ENCODE results near the gene KIF22. TPM values are rescaled to one million over a fixed set of nuclear protein-coding genes. Genes with fewer than 3 reads are reported as not detected.

Gene KIF22
- total RNA-seq, 1 donor from 2014 or later, result 33.4 TPM

- no peaks in the 10 kb centered on the region for H3K27me3 ChIP-seq (ENCODE audit: control insufficient read depth in 3 of 3, insufficient read depth in 3 of 3, low read length in 3 of 3)
- no peaks in the 10 kb centered on the region for H3K9me3 ChIP-seq (ENCODE audit: control insufficient read depth in 3 of 3, low read length in 3 of 3)
- H3K27ac ChIP-seq (ENCODE audit: low read depth, low read length), result no peak overlapping the region
- no peak overlapping the region for H3K9ac ChIP-seq (ENCODE audit: low read depth in 1 of 3, low read length in 3 of 3)
- peaks cover 53 to 67% (median 56%) of the 10 kb centered on the region in 3 donors for H3K36me3 ChIP-seq (ENCODE audit: control insufficient read depth in 3 of 3, insufficient read depth in 3 of 3, low read length in 3 of 3)
- no peaks in the 10 kb centered on the region for H3K4me1 ChIP-seq (ENCODE audit: control insufficient read depth in 3 of 3, insufficient read depth in 3 of 3, low read length in 3 of 3)
- H3K4me3 ChIP-seq (ENCODE audit: low read length in 3 of 3), result no peak overlapping the region
These were observed 47.3 kb downstream of the KIF22 start for GRCh38 chr16:29837841-29838240.

- H3K9me3 ChIP-seq (ENCODE audit: control insufficient read depth in 3 of 3, low read length in 3 of 3), result no peaks in the 10 kb centered on the region
- no peak overlapping the region for H3K4me3 ChIP-seq (ENCODE audit: low read length in 3 of 3)
- H3K4me1 ChIP-seq (ENCODE audit: control insufficient read depth in 3 of 3, insufficient read depth in 3 of 3, low read length in 3 of 3), result no peaks in the 10 kb centered on the region
- H3K36me3 ChIP-seq (ENCODE audit: control insufficient read depth in 3 of 3, insufficient read depth in 3 of 3, low read length in 3 of 3), result peaks cover 49 to 66% (median 55%) of the 10 kb centered on the region in 3 donors
- H3K27me3 ChIP-seq (ENCODE audit: control insufficient read depth in 3 of 3, insufficient read depth in 3 of 3, low read length in 3 of 3), result no peaks in the 10 kb centered on the region
- H3K9ac ChIP-seq (ENCODE audit: low read depth in 1 of 3, low read length in 3 of 3), result no peak overlapping the region
- H3K27ac ChIP-seq (ENCODE audit: low read depth, low read length), result no peak overlapping the region
These were observed 49.3 kb downstream of the KIF22 start for GRCh38 chr16:29839822-29840221.

- Histone ChIP-seq H3K4me3 (ENCODE audit: low read length in 3 of 3) (no peak overlapping the region), H3K9me3 (ENCODE audit: control insufficient read depth in 3 of 3, low read length in 3 of 3) (no peaks in the 10 kb centered on the region), H3K4me1 (ENCODE audit: control insufficient read depth in 3 of 3, insufficient read depth in 3 of 3, low read length in 3 of 3) (no peaks in the 10 kb centered on the region), H3K27me3 (ENCODE audit: control insufficient read depth in 3 of 3, insufficient read depth in 3 of 3, low read length in 3 of 3) (no peaks in the 10 kb centered on the region), H3K36me3 (ENCODE audit: control insufficient read depth in 3 of 3, insufficient read depth in 3 of 3, low read length in 3 of 3) (peaks cover 47 to 65% (median 55%) of the 10 kb centered on the region in 3 donors), H3K9ac (ENCODE audit: low read depth in 1 of 3, low read length in 3 of 3) (no peak overlapping the region), H3K27ac (ENCODE audit: low read depth, low read length) (no peak overlapping the region)
These were observed 49.7 kb downstream of the KIF22 start for GRCh38 chr16:29840240-29840639.

- H3K36me3 ChIP-seq (ENCODE audit: control insufficient read depth in 3 of 3, insufficient read depth in 3 of 3, low read length in 3 of 3), result peaks cover 48 to 67% (median 67%) of the 10 kb centered on the region in 3 donors
- no peak overlapping the region for H3K27ac ChIP-seq (ENCODE audit: low read depth, low read length)
- no peak overlapping the region for H3K4me3 ChIP-seq (ENCODE audit: low read length in 3 of 3)
- H3K4me1 ChIP-seq (ENCODE audit: control insufficient read depth in 3 of 3, insufficient read depth in 3 of 3, low read length in 3 of 3), result no peaks in the 10 kb centered on the region
- H3K9ac ChIP-seq (ENCODE audit: low read depth in 1 of 3, low read length in 3 of 3), result no peak overlapping the region
- H3K9me3 ChIP-seq (ENCODE audit: control insufficient read depth in 3 of 3, low read length in 3 of 3), result no peaks in the 10 kb centered on the region
- no peaks in the 10 kb centered on the region for H3K27me3 ChIP-seq (ENCODE audit: control insufficient read depth in 3 of 3, insufficient read depth in 3 of 3, low read length in 3 of 3)
These were observed 51.1 kb downstream of the KIF22 start for GRCh38 chr16:29841631-29842030.

GRCh38 chr16:29842732-29843346, 52.3 kb downstream of the KIF22 start:
- H3K4me1 ChIP-seq (ENCODE audit: control insufficient read depth in 3 of 3, insufficient read depth in 3 of 3, low read length in 3 of 3), result no peaks in the 10 kb centered on the region
- H3K36me3 ChIP-seq (ENCODE audit: control insufficient read depth in 3 of 3, insufficient read depth in 3 of 3, low read length in 3 of 3), result peaks cover 48 to 67% (median 64%) of the 10 kb centered on the region in 3 donors
- H3K4me3 ChIP-seq (ENCODE audit: low read length in 3 of 3), result no peak overlapping the region
- no peak overlapping the region for H3K27ac ChIP-seq (ENCODE audit: low read depth, low read length)
- no peaks in the 10 kb centered on the region for H3K27me3 ChIP-seq (ENCODE audit: control insufficient read depth in 3 of 3, insufficient read depth in 3 of 3, low read length in 3 of 3)
- no peaks in the 10 kb centered on the region for H3K9me3 ChIP-seq (ENCODE audit: control insufficient read depth in 3 of 3, low read length in 3 of 3)
- H3K9ac ChIP-seq (ENCODE audit: low read depth in 1 of 3, low read length in 3 of 3), result no peak overlapping the region

GRCh38 chr16:29843931-29844330, 53.4 kb downstream of the KIF22 start:
- Histone ChIP-seq H3K27ac (ENCODE audit: low read depth, low read length) (no peak overlapping the region), H3K9me3 (ENCODE audit: control insufficient read depth in 3 of 3, low read length in 3 of 3) (no peaks in the 10 kb centered on the region), H3K4me1 (ENCODE audit: control insufficient read depth in 3 of 3, insufficient read depth in 3 of 3, low read length in 3 of 3) (no peaks in the 10 kb centered on the region), H3K4me3 (ENCODE audit: low read length in 3 of 3) (no peak overlapping the region), H3K27me3 (ENCODE audit: control insufficient read depth in 3 of 3, insufficient read depth in 3 of 3, low read length in 3 of 3) (no peaks in the 10 kb centered on the region), H3K9ac (ENCODE audit: low read depth in 1 of 3, low read length in 3 of 3) (no peak overlapping the region), H3K36me3 (ENCODE audit: control insufficient read depth in 3 of 3, insufficient read depth in 3 of 3, low read length in 3 of 3) (peaks cover 46 to 62% (median 61%) of the 10 kb centered on the region in 3 donors)

- no peak overlapping the region for H3K27ac ChIP-seq (ENCODE audit: low read depth, low read length)
- no peaks in the 10 kb centered on the region for H3K27me3 ChIP-seq (ENCODE audit: control insufficient read depth in 3 of 3, insufficient read depth in 3 of 3, low read length in 3 of 3)
- no peak overlapping the region for H3K9ac ChIP-seq (ENCODE audit: low read depth in 1 of 3, low read length in 3 of 3)
- no peaks in the 10 kb centered on the region for H3K9me3 ChIP-seq (ENCODE audit: control insufficient read depth in 3 of 3, low read length in 3 of 3)
- H3K4me3 ChIP-seq (ENCODE audit: low read length in 3 of 3), result no peak overlapping the region
- H3K36me3 ChIP-seq (ENCODE audit: control insufficient read depth in 3 of 3, insufficient read depth in 3 of 3, low read length in 3 of 3), result peaks cover 44 to 62% (median 58%) of the 10 kb centered on the region in 3 donors
- no peaks in the 10 kb centered on the region for H3K4me1 ChIP-seq (ENCODE audit: control insufficient read depth in 3 of 3, insufficient read depth in 3 of 3, low read length in 3 of 3)
These were observed 54.2 kb downstream of the KIF22 start for GRCh38 chr16:29844575-29845331.

GRCh38 chr16:29845656-29846055, 55.1 kb downstream of the KIF22 start:
- Histone ChIP-seq H3K4me3 (ENCODE audit: low read length in 3 of 3) (no peak overlapping the region), H3K36me3 (ENCODE audit: control insufficient read depth in 3 of 3, insufficient read depth in 3 of 3, low read length in 3 of 3) (peaks cover 39 to 54% (median 49%) of the 10 kb centered on the region in 3 donors), H3K27ac (ENCODE audit: low read depth, low read length) (no peak overlapping the region), H3K9ac (ENCODE audit: low read depth in 1 of 3, low read length in 3 of 3) (no peak overlapping the region), H3K4me1 (ENCODE audit: control insufficient read depth in 3 of 3, insufficient read depth in 3 of 3, low read length in 3 of 3) (no peaks in the 10 kb centered on the region), H3K27me3 (ENCODE audit: control insufficient read depth in 3 of 3, insufficient read depth in 3 of 3, low read length in 3 of 3) (no peaks in the 10 kb centered on the region), H3K9me3 (ENCODE audit: control insufficient read depth in 3 of 3, low read length in 3 of 3) (no peaks in the 10 kb centered on the region)

GRCh38 chr16:29848420-29849297, 58.1 kb downstream of the KIF22 start:
- H3K9ac ChIP-seq (ENCODE audit: low read depth in 1 of 3, low read length in 3 of 3), result peak overlapping the region in 1 of 3 donors; percentile 16
- H3K36me3 ChIP-seq (ENCODE audit: control insufficient read depth in 3 of 3, insufficient read depth in 3 of 3, low read length in 3 of 3), result peaks cover 22 to 31% (median 30%) of the 10 kb centered on the region in 3 donors
- H3K27me3 ChIP-seq (ENCODE audit: control insufficient read depth in 3 of 3, insufficient read depth in 3 of 3, low read length in 3 of 3), result no peaks in the 10 kb centered on the region
- no peaks in the 10 kb centered on the region for H3K9me3 ChIP-seq (ENCODE audit: control insufficient read depth in 3 of 3, low read length in 3 of 3)
- no peaks in the 10 kb centered on the region for H3K4me1 ChIP-seq (ENCODE audit: control insufficient read depth in 3 of 3, insufficient read depth in 3 of 3, low read length in 3 of 3)
- no peak overlapping the region for H3K27ac ChIP-seq (ENCODE audit: low read depth, low read length)
- H3K4me3 ChIP-seq (ENCODE audit: low read length in 3 of 3), result no peak overlapping the region
